Common myeloid progenitor, CD34-positive (primary cell): ENCODE results near the gene TLCD1.

ENCODE experiments used
- CTCF ChIA-PET: fragments of 350-600 bp; sonication (Branson Sonifier 250); formaldehyde crosslinking; loops from one replicate; lab custom pipeline; 2021; ENCODE audit warnings: antibody characterized with exemption; lab: Charles Lee
- POLR2A ChIA-PET: fragments of 350-600 bp; sonication (Branson Sonifier 250); formaldehyde crosslinking; loops from one replicate; lab custom pipeline; 2021; ENCODE audit warnings: antibody characterized with exemption; lab: Charles Lee
- DNase-seq, 3 donors: peaks; one replicate each; pipeline versions ENCODE4 v3.0.0 to v3.0.0-alpha.2; 2013
- H3K27ac ChIP-seq, 2 experiments: 1 replicate in 1 of 2; 2 replicates in 1 of 2; pipeline ENCODE4 v1.7.0; 2013; ENCODE audit warnings: inconsistent platforms in 2 of 2, low read length in 2 of 2, mild to moderate bottlenecking in 2 of 2, low read depth in 1 of 2, moderate library complexity in 1 of 2; ENCODE audit not compliant: severe bottlenecking in 2 of 2, insufficient read depth in 1 of 2, poor library complexity in 1 of 2
- H3K27me3 ChIP-seq, 5 experiments: replicated peaks in 2 of 5; 1 replicate in 3 of 5; 2 replicates in 2 of 5; pipeline versions ENCODE4 v1.6.1 to v1.7.0; 2013; ENCODE audit warnings: low read length in 4 of 5, mild to moderate bottlenecking in 2 of 5, moderate library complexity in 2 of 5, inconsistent platforms in 1 of 5; ENCODE audit not compliant: insufficient read depth in 5 of 5, control insufficient read depth in 4 of 5
- H3K36me3 ChIP-seq, 4 experiments: 1 replicate in 2 of 4; 2 replicates in 2 of 4; pipeline versions ENCODE4 v1.6.1 to v1.7.0; 2013; ENCODE audit warnings: low read length in 3 of 4, control low read depth in 1 of 4, mild to moderate bottlenecking in 1 of 4; ENCODE audit not compliant: control insufficient read depth in 4 of 4, insufficient read depth in 4 of 4
- H3K4me1 ChIP-seq, 4 experiments: 1 replicate in 3 of 4; 2 replicates in 1 of 4; pipeline versions ENCODE4 v1.6.1 to v1.7.1; 2013; ENCODE audit warnings: low read length in 3 of 4, mild to moderate bottlenecking in 3 of 4, control low read depth in 1 of 4, inconsistent platforms in 1 of 4, moderate library complexity in 1 of 4; ENCODE audit not compliant: control insufficient read depth in 4 of 4, insufficient read depth in 4 of 4; ENCODE audit errors: control extremely low read depth in 1 of 4
- H3K4me3 ChIP-seq, 7 experiments: 1 replicate in 4 of 7; 2 replicates in 3 of 7; pipeline versions ENCODE4 v1.5.1 to v1.7.0; 2013; ENCODE audit warnings: mild to moderate bottlenecking in 7 of 7, low read length in 6 of 7, moderate library complexity in 6 of 7, inconsistent platforms in 2 of 7, low read depth in 2 of 7, control low read depth in 1 of 7; ENCODE audit not compliant: insufficient read depth in 4 of 7, control insufficient read depth in 1 of 7; ENCODE audit errors: extremely low read depth in 1 of 7
- H3K9me3 ChIP-seq, 5 experiments: 1 replicate in 4 of 5; 2 replicates in 1 of 5; pipeline versions ENCODE4 v1.6.1 to v1.7.1; 2013; ENCODE audit warnings: low read length in 4 of 5, mild to moderate bottlenecking in 2 of 5, inconsistent platforms in 1 of 5, low read depth in 1 of 5, moderate library complexity in 1 of 5; ENCODE audit not compliant: control insufficient read depth in 4 of 5, insufficient read depth in 2 of 5; ENCODE audit errors: control extremely low read depth in 1 of 5
- WGBS: methylation state at CpG from one replicate; pipeline ENCODE4 v1.1.5; 2013; ENCODE audit not compliant: insufficient coverage; 5-methylcytosine and 5-hydroxymethylcytosine counted together

Gene TLCD1

DNA sequence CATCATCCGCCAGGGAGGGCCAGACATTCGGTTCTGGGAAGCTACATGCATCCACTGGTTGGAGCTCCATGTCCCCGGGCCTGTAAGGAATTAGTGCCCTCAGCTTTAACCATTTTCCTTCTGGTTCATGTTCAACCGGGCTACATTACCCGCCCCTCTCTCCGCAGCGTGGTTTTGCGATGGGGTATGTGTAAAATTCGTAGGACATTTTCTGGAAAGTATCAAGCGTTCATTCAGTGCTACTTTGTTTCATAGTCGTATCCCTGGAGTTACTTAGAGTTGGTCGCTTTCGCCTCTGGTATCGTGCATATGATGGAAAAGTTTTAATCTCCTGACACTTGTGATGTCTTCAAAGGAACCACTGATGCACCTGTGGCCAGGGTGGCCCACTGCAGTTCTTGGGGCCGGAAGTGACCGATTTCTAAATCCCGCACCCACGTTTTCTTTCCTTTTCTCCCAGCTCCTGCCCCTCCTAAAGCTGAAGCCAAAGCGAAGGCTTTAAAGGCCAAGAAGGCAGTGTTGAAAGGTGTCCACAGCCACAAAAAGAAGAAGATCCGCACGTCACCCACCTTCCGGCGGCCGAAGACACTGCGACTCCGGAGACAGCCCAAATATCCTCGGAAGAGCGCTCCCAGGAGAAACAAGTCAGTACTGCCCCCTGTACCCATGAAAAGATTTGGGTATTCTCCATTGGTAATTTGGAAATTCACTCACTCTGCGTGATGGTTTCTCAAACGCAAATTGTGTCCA is 5.6 kb downstream of the TLCD1 start:
- H3K4me1 ChIP-seq = peaks cover 13 to 62% (median 58%) of the 10 kb centered on the region in 4 experiments
- H3K27me3 ChIP-seq = no peaks in the 10 kb centered on the region
- ChIA-PET CTCF (interaction anchor here (0.6 to 17.9 kb wide), 7 partner anchors 8 to 73 kb away, joined by 3 to 507 read pairs (median 7); partner anchors contain the start of genes NEK8, PROCA1 and TRAF4), POLR2A (interaction anchor here (0.6 to 2.4 kb wide), 6 partner anchors 9 to 231 kb away, joined by 3 to 12 read pairs (median 4); partner anchors contain the start of genes BLTP2, PHF12, PROCA1 and SDF2)
- peak overlapping the region; percentile 79 to 98 (median 91) for H3K4me3 ChIP-seq
- H3K36me3 ChIP-seq = peaks cover 8 to 54% (median 39%) of the 10 kb centered on the region in 4 experiments
- H3K9me3 ChIP-seq = no peaks in the 10 kb centered on the region
- no peak for DNase-seq
- WGBS = 6% methylated on average over 15 of the region's 30 CpGs
- peak overlapping the region; percentile 83 to 91 for H3K27ac ChIP-seq

DNA sequence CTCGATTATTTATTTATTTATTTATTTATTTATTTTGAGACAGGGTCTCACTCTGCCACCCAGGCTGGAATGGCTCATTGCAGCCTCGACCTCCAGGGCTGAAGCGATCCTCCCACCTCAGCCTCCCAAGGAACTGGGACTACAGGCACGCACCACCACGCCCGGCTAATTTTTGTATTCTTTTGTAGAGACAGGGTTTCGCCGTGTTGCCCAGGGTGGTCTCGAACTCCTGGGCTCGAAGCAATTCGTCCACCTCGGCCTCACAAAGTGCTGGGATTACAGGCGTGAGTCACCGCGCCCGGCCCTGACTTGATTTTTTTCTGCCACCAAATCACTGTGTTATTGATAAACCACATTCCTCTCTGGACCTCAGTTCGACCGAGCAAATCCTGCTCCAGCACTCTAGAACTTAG is 7.0 kb downstream of the TLCD1 start:
- H3K4me1 ChIP-seq = peaks cover 11 to 56% (median 52%) of the 10 kb centered on the region in 4 experiments
- ChIA-PET POLR2A (interaction anchor here (0.7 to 2.4 kb wide), 7 partner anchors 8 to 233 kb away, joined by 3 to 12 read pairs (median 4); partner anchors contain the start of genes BLTP2, PHF12, PROCA1 and SDF2), CTCF (interaction anchor here (0.7 to 17.9 kb wide), 5 partner anchors 9 to 75 kb away, joined by 3 to 507 read pairs (median 7); partner anchors contain the start of genes NEK8 and TRAF4)
- peak overlapping the region; percentile 83 to 91 for H3K27ac ChIP-seq
- H3K36me3 ChIP-seq = peaks cover 8 to 56% (median 43%) of the 10 kb centered on the region in 4 experiments
- 37% methylated on average over 12 of the region's 18 CpGs for WGBS
- no peaks in the 10 kb centered on the region for H3K9me3 ChIP-seq
- no peaks in the 10 kb centered on the region for H3K27me3 ChIP-seq
- H3K4me3 ChIP-seq = peak overlapping the region in 6 of 7 experiments; percentile 79 to 98 (median 94)
- no peak for DNase-seq

DNA sequence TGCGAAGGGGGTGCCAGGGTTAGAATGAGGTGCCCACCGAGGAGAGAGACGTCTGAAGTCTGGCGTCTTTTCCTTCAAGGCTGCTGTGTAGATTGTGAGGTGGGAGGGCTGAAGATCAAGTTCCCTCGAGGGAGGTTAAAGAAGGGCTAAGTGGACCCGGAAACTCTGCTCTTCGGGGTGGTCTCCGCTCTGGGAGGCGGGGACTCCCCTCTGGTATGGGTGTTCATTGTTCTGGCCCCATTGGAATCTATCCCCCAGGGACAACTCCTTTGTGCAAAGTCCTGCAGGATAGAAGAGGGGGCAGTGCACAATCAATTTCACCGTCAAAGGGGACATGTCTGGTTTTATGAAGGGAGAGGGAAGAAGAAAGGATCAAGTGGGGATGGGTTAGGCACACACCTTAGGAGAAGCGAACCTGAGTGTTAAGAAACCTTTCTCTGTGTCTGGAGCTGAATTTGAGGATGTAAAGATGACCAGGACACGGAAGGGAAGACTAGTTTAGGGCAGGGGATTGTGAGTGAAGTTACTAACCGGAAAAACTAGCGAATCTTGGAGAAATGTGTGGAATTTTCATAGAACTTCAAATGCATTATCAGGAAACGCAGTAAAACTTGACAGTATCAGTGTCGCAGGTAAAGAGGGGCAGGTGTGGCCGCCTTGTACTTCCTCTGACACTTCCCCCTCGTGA is 7.6 kb downstream of the TLCD1 start:
- no peak for DNase-seq
- POLR2A ChIA-PET = interaction anchor here (2.4 kb wide), 1 partner anchor 7 kb away, joined by 12 read pairs; the partner anchor contains the start of gene PROCA1
- peak overlapping the region in 6 of 7 experiments; percentile 58 to 98 (median 78) for H3K4me3 ChIP-seq
- H3K36me3 ChIP-seq = peaks cover 7 to 53% (median 43%) of the 10 kb centered on the region in 4 experiments
- H3K9me3 ChIP-seq = no peaks in the 10 kb centered on the region
- H3K4me1 ChIP-seq = peaks cover 11 to 56% (median 51%) of the 10 kb centered on the region in 4 experiments
- CTCF ChIA-PET = interaction anchor here (17.9 kb wide), 1 partner anchor 28 kb away, joined by 507 read pairs; the partner anchor contains the start of gene TRAF4
- 52% methylated on average over 8 of the region's 18 CpGs for WGBS
- no peaks in the 10 kb centered on the region for H3K27me3 ChIP-seq
- H3K27ac ChIP-seq = peak overlapping the region in 1 of 2 experiments; percentile 52

DNA sequence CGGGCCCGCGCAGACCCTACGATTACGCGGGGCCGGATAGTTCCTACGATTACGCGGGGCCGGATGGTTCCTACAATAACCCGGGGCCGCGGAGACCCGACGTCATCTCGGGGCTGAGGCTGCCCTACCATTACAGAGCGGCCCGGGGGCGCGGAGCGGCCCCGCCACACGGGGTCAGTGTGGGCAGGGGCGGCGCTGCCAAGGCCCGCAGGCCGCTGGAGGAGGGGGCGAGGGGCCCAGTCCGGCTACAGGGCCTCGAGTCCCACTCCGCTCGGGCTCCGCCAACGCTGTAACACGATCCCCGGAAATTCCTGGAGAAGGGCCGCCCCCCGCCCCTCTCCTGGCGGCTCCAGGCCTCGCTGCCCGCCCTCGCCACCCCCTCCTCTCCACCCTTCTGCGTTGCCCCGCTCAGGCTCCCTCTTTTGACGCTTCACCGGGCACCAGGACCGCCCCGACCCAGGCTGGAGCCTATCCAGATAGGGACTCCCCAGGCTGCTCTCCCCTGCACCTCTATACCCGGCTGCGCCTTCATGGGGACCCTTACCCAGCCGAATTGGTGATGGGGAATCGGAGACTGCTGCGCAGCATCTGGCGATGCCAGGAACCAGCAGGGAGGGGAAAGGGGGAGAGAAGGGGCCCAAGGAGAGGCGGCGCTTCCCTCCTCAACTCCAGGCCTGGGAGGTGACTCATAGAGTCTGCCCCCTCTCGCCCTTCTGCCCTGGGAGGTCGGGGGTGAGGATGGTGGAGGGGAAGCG is 8.3 kb downstream of the TLCD1 start, which contains the start of gene RAB34:
Gene RAB34 (minus strand): TSS at position 291 of the 755 bp plus-strand sequence. CDS start 602 bp downstream, outside the sequence.
- Histone ChIP-seq H3K4me3 (peak within 1 kb of the TSS; percentile 33 to 98 (median 67)), H3K9me3 (no peaks in the 10 kb centered on the region), H3K36me3 (peaks cover under 1 to 49% (median 36%) of the 10 kb centered on the region in 4 experiments), H3K27ac (peak within 1 kb of the TSS in 1 of 2 experiments; percentile 68), H3K27me3 (no peaks in the 10 kb centered on the region), H3K4me1 (peaks cover 11 to 57% (median 50%) of the 10 kb centered on the region in 4 experiments)
- ChIA-PET POLR2A (no interaction called here), CTCF (interaction anchor here (0.9 kb wide), 1 partner anchor 13 kb away, joined by 5 read pairs; no protein-coding TSS in a partner anchor)
- under 1% methylated on average over 37 of the region's 60 CpGs for WGBS
- peak; percentile 74 to 92 (median 87) for DNase-seq

DNA sequence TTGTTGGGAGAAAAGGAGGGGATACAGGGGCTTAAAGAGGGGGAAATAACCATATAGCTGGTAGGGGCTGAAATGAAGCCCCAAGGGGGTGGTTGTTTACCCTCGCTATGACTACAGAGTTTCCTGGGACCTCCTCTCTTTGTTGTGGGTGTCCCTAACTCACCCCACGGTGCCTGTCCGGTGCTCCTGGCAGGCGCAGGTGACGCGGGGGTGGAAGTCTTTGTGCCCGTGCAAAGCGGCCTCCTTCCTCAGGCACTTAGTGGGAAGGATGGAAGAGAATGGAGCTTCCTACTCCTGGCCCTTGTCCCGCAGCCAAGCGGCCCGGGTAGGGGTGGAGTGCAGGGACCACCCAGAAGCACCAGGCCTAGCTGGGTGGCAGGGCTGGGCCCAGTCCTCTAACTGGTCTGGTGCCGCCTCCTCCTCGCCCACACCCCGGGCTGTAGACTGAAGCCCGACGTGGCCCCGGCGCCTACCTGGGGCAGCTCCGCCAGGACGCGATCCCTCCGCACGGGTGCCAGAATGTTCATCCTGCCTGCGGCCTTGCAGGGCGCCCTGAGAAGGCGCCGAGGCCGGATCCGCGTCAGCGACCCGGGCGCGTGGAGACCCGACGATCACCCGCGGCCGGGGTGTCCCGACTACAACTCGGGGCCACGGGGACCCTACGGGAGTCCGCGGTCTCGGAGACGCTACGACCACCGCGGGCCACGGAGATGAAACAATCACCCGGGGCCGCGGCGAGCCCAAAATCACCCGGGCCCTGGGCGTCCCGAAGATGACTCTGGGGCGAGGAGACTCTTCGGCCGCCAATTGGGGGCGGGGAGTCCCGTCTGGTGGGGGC is 9.1 kb downstream of the TLCD1 start:
- H3K27me3 ChIP-seq = no peaks in the 10 kb centered on the region
- H3K4me1 ChIP-seq = peaks cover 11 to 57% (median 50%) of the 10 kb centered on the region in 4 experiments
- H3K4me3 ChIP-seq = peak overlapping the region; percentile 33 to 98 (median 67)
- H3K9me3 ChIP-seq = no peaks in the 10 kb centered on the region
- 18% methylated on average over 48 of the region's 63 CpGs for WGBS
- peak in 1 of 3 donors; percentile 39 for DNase-seq
- peak overlapping the region in 1 of 2 experiments; percentile 68 for H3K27ac ChIP-seq
- H3K36me3 ChIP-seq = peaks cover 0 to 41% (median 28%) of the 10 kb centered on the region in 4 experiments
- POLR2A ChIA-PET = no interaction called here
- CTCF ChIA-PET = interaction anchor here (0.6 to 2.1 kb wide), 6 partner anchors 10 to 643 kb away, joined by 3 to 7 read pairs (median 4); no protein-coding TSS in a partner anchor
